Stimulated activated CD4-positive, alpha-beta T cell treated with anti-CD3 and anti-CD28 coated beads, Interleukin-1b, Interleukin-23, amount 100 ng/mL, for 4 hours (primary cell): ENCODE results near the gene FEM1B.

Experiments
- DNase-seq, 2 donors: peaks; one replicate each; pipeline ENCODE4 v3.0.0-alpha.2; 2020; ENCODE audit warnings: low read depth in 2 of 2

Gene FEM1B

GRCh38 chr15:68285259-68285980, 7.9 kb downstream of the FEM1B start:
- no peak for DNase-seq

GRCh38 chr15:68286256-68286655, 8.7 kb downstream of the FEM1B start:
- no peak for DNase-seq

- DNase-seq: no peak
Measured at GRCh38 chr15:68289057-68289456, 11.5 kb downstream of the FEM1B start.

GRCh38 chr15:68289621-68290352, 12.2 kb downstream of the FEM1B start:
- no peak for DNase-seq

GRCh38 chr15:68290715-68291114, 13.2 kb downstream of the FEM1B start:
- DNase-seq: no peak

- no peak for DNase-seq
Measured at GRCh38 chr15:68292157-68292781, 14.7 kb downstream of the FEM1B start.

GRCh38 chr15:68292967-68293366, 15.4 kb downstream of the FEM1B start:
- no peak for DNase-seq

- no peak for DNase-seq
Measured at GRCh38 chr15:68295014-68295805, 17.7 kb downstream of the FEM1B start.

- DNase-seq: no peak
Measured at GRCh38 chr15:68298336-68298735, 20.8 kb downstream of the FEM1B start.

GRCh38 chr15:68298882-68299381, 21.4 kb downstream of the FEM1B start:
- DNase-seq: peak in 1 of 2 donors; percentile 28

GRCh38 chr15:68299436-68299835, 21.9 kb downstream of the FEM1B start:
- no peak for DNase-seq

GRCh38 chr15:68300115-68300940, 22.8 kb downstream of the FEM1B start:
- DNase-seq: no peak

- DNase-seq: no peak
Measured at GRCh38 chr15:68301301-68301700, 23.8 kb downstream of the FEM1B start.

- DNase-seq: no peak
Measured at GRCh38 chr15:68302729-68303128, 25.2 kb downstream of the FEM1B start.

- no peak for DNase-seq
Measured at GRCh38 chr15:68303134-68303533, 25.6 kb downstream of the FEM1B start.

- DNase-seq: no peak
Measured at GRCh38 chr15:68303560-68304436, 26.3 kb downstream of the FEM1B start.

GRCh38 chr15:68304589-68305337, 27.2 kb downstream of the FEM1B start:
- no peak for DNase-seq

GRCh38 chr15:68305420-68305871, 27.9 kb downstream of the FEM1B start:
- no peak for DNase-seq
